PC-3 (cell line): Measurements from ENCODE around the gene SMAD7.

ENCODE experiments used
- CTCF ChIP-seq: fragments of 300-600 bp; sonication (generic); conservative IDR thresholded peaks from 2 replicates; pipeline ENCODE4 v1.5.1; 2017; ENCODE audit warnings: antibody characterized with exemption, low read depth, mild to moderate bottlenecking, low read length
- EZH2 ChIP-seq: fragments of 300-600 bp; sonication (generic); IDR thresholded peaks from one replicate; pipeline ENCODE4 v1.6.1; 2017; ENCODE audit warnings: antibody characterized with exemption, mild to moderate bottlenecking, low read length; ENCODE audit not compliant: unreplicated experiment

DNA sequence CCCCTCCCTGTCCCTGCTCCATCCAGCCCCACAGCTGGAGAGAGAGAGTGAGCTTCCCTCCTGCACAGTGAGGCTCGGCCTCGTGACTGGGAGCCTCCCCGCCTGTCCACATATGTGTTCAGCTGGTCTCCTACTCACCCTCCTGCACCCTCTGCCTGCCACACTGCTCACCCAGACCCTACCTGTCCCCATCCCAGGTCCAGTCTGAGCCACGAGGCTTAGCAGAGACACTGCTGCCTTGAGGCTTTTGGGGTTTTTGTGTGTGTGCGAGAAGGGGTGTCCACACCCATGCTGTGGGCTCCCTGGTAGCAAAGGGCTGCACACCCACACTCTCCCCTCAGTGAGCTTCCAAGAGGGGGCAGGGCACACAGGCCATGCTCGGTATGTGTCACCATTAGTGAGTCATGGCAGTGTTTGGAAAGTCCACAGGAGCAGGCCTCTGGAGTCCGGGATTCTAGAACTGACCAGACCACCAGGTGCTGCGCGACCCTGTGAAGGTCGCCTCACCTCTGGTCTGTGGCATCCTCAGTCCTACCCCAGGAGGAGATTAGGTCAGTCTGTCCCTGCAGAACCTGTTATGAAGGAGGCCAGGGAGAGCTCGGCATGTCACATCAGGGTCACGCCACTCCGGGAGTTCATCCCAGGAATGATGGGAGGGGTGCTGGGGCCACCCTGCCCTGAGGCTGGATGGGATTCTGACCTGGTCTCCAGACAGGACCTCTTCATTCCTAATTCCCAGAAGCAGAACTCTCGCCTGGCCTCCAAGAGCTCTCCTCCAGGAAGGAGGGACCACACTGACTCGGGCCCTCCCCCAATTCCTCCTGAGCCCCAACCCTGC is 39.9 kb upstream of the SMAD7 start:
- TF ChIP-seq CTCF (no peak), EZH2 (no peak)
